ENCODE results near the gene SORL1. TPM values are rescaled to one million over a fixed set of nuclear protein-coding genes. Genes with fewer than 3 reads are reported as not detected.

The SORL1 gene
- total RNA-seq, 1 donor from 2014 or later, result 38.3 TPM

- no peak for DNase-seq (ENCODE audit: extremely low spot score in 2 of 2)
- no peak overlapping the region for H3K27ac ChIP-seq
- H3K36me3 ChIP-seq, result peaks cover 0 to 42% of the 10 kb centered on the region in 2 donors
- H3K4me3 ChIP-seq, result no peak overlapping the region
- TF ChIP-seq POLR2AphosphoS5 (IDR thresholded peaks at IDR 0.05; ENCODE audit: insufficient read depth in 1 of 2, low read depth in 1 of 2) (no peak), POLR2A (IDR thresholded peaks at IDR 0.05) (no peak), CTCF (IDR thresholded peaks at IDR 0.05) (no peak)
- H3K4me1 ChIP-seq, result no peaks in the 10 kb centered on the region
- intact Hi-C loops (cut with DNase I), result no loop called here
- no peaks in the 10 kb centered on the region for H3K27me3 ChIP-seq
- no peaks in the 10 kb centered on the region for H3K9me3 ChIP-seq
Measured at GRCh38 chr11:121608545-121609098, 156.5 kb downstream of the SORL1 start.

GRCh38 chr11:121610706-121611105 is 158.6 kb downstream of the SORL1 start:
- Histone ChIP-seq H3K4me1 (no peaks in the 10 kb centered on the region), H3K9me3 (no peaks in the 10 kb centered on the region), H3K4me3 (no peak overlapping the region), H3K36me3 (peaks cover 0 to 33% of the 10 kb centered on the region in 2 donors), H3K27me3 (no peaks in the 10 kb centered on the region), H3K27ac (no peak overlapping the region)
- DNase-seq (ENCODE audit: extremely low spot score in 2 of 2), result no peak
- no peak for TF ChIP-seq POLR2A (IDR thresholded peaks at IDR 0.05)
- TF ChIP-seq POLR2AphosphoS5 (IDR thresholded peaks at IDR 0.05; ENCODE audit: insufficient read depth in 1 of 2, low read depth in 1 of 2), result no peak
- no peak for TF ChIP-seq CTCF (IDR thresholded peaks at IDR 0.05)
- intact Hi-C loops (cut with DNase I), result no loop called here

GRCh38 chr11:121611242-121611641 is 159.1 kb downstream of the SORL1 start:
- no peaks in the 10 kb centered on the region for H3K4me1 ChIP-seq

GRCh38 chr11:121613724-121614123 is 161.6 kb downstream of the SORL1 start:
- H3K36me3 ChIP-seq, result peaks cover 0 to 19% of the 10 kb centered on the region in 2 donors
- no peak overlapping the region for H3K27ac ChIP-seq
- no peak for TF ChIP-seq POLR2AphosphoS5 (IDR thresholded peaks at IDR 0.05; ENCODE audit: insufficient read depth in 1 of 2, low read depth in 1 of 2)
- no peak for TF ChIP-seq POLR2A (IDR thresholded peaks at IDR 0.05)
- no peak for TF ChIP-seq CTCF (IDR thresholded peaks at IDR 0.05)
- no peaks in the 10 kb centered on the region for H3K4me1 ChIP-seq
- H3K9me3 ChIP-seq, result no peaks in the 10 kb centered on the region
- intact Hi-C loops (cut with DNase I), result no loop called here
- no peak overlapping the region for H3K4me3 ChIP-seq
- no peaks in the 10 kb centered on the region for H3K27me3 ChIP-seq
- DNase-seq (ENCODE audit: extremely low spot score in 2 of 2), result no peak

More at GRCh38 chr11:121611242-121611641, 159.1 kb downstream of the SORL1 start:
- no peak for DNase-seq (ENCODE audit: extremely low spot score in 2 of 2)
- H3K27me3 ChIP-seq, result no peaks in the 10 kb centered on the region
- no peak overlapping the region for H3K4me3 ChIP-seq
- intact Hi-C loops (cut with DNase I), result no loop called here
- H3K9me3 ChIP-seq, result no peaks in the 10 kb centered on the region
- TF ChIP-seq POLR2AphosphoS5 (IDR thresholded peaks at IDR 0.05; ENCODE audit: insufficient read depth in 1 of 2, low read depth in 1 of 2), result no peak
- TF ChIP-seq CTCF (IDR thresholded peaks at IDR 0.05), result no peak
- no peak for TF ChIP-seq POLR2A (IDR thresholded peaks at IDR 0.05)
- H3K27ac ChIP-seq, result no peak overlapping the region
- peaks cover 0 to 33% of the 10 kb centered on the region in 2 donors for H3K36me3 ChIP-seq

GRCh38 chr11:121614636-121615240 is 162.6 kb downstream of the SORL1 start:
- Histone ChIP-seq H3K4me1 (no peaks in the 10 kb centered on the region), H3K9me3 (no peaks in the 10 kb centered on the region), H3K4me3 (no peak overlapping the region), H3K36me3 (peaks cover 0 to 22% of the 10 kb centered on the region in 2 donors), H3K27ac (no peak overlapping the region), H3K27me3 (no peaks in the 10 kb centered on the region)
- TF ChIP-seq CTCF (IDR thresholded peaks at IDR 0.05) (no peak), POLR2A (IDR thresholded peaks at IDR 0.05) (no peak), POLR2AphosphoS5 (IDR thresholded peaks at IDR 0.05; ENCODE audit: insufficient read depth in 1 of 2, low read depth in 1 of 2) (no peak)
- intact Hi-C loops (cut with DNase I), result no loop called here
- DNase-seq (ENCODE audit: extremely low spot score in 2 of 2), result no peak
